Measurements from ENCODE around the gene G0S2.

G0S2 gene

DNA sequence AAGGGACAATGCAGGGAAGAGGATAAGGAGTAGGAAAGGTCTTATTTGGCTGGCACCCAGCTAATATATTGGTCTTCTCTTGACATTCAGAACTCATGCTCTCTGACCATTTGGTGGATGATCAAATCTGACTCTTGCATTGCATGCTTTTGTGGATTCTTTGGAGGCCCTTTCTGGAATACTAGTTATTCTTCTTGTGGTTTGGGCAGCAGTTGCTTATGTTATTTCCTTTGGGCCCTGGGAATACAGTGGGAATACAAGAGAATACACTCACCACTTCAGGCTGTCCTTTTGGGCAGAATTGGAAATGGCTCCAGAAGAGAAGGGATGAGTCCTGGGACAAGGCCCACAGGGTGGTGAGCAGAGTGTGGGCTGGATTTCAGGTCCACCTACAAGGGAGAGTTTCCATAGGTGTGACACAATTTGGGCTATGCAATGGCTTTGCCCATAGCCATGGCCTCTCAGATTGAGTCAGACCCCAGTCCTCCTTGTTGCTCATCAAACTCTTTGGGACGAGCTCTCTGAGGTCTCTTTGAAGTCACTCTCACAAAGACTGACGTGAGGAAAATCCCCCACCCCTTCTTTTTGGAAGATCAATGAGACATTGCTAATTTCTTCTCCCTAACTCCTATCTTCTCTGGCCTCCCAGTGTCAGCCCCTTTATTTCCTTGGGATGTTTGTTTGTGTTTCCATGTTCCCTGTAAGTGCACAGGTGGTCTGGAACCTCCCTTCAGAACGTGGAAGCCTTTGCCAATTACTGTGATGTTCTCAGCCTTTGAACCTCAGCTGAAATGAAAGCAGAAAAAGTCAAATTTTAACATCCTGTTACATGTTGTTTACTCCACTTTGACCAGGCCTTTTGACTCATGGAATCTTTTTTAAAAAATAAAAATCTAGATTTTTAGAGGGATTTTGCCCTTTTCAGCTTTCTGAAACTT is 48.8 kb downstream of the G0S2 start:
- TF ChIP-seq, protein P1, sequence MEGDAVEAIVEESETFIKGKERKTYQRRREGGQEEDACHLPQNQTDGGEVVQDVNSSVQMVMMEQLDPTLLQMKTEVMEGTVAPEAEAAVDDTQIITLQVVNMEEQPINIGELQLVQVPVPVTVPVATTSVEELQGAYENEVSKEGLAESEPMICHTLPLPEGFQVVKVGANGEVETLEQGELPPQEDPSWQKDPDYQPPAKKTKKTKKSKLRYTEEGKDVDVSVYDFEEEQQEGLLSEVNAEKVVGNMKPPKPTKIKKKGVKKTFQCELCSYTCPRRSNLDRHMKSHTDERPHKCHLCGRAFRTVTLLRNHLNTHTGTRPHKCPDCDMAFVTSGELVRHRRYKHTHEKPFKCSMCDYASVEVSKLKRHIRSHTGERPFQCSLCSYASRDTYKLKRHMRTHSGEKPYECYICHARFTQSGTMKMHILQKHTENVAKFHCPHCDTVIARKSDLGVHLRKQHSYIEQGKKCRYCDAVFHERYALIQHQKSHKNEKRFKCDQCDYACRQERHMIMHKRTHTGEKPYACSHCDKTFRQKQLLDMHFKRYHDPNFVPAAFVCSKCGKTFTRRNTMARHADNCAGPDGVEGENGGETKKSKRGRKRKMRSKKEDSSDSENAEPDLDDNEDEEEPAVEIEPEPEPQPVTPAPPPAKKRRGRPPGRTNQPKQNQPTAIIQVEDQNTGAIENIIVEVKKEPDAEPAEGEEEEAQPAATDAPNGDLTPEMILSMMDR (IDR thresholded peaks at IDR 0.05; ENCODE audit: low read length, missing control alignments), result no peak
- H3K4me3 ChIP-seq (replicated peaks; ENCODE audit: low read depth, low read length), result no peak overlapping the region
- no peak for DNase-seq (ENCODE audit: low read depth)

All from fibroblast of pulmonary artery (primary cell).